ENCODE measurements around the gene FADS6. TPM values are rescaled to one million over a fixed set of nuclear protein-coding genes. Genes with fewer than 3 reads are reported as not detected.

FADS6 gene
- total and polyA plus RNA-seq, 10 of the 15 experiments (the other 5 are each of a cell fraction or from before 2014, with no cell fraction given): not detected

GRCh38 chr17:74904687-74905409 is 11.4 kb upstream of the FADS6 start (continued):
- TF ChIP-seq SMAD1 (IDR thresholded peaks at IDR 0.05; ENCODE audit: low read depth, partially characterized antibody): no peak
- TF ChIP-seq ASH2L (IDR thresholded peaks at IDR 0.05; ENCODE audit: borderline replicate concordance, low read depth): no peak
- no peak for TF ChIP-seq ZSCAN29 (IDR thresholded peaks at IDR 0.05)
- TF ChIP-seq CHD2 (IDR thresholded peaks at IDR 0.05; ENCODE audit: borderline replicate concordance, low read depth, low read length): no peak
- TF ChIP-seq PBX3 (IDR thresholded peaks at IDR 0.05; ENCODE audit: insufficient replicate concordance, low read depth, low read length): no peak
- TF ChIP-seq ESRRA (IDR thresholded peaks at IDR 0.05; ENCODE audit: low read length): no peak
- no peak for TF ChIP-seq IRF5 (IDR thresholded peaks at IDR 0.05; ENCODE audit: borderline replicate concordance)
- no peak for TF ChIP-seq BCL11A (IDR thresholded peaks at IDR 0.05; ENCODE audit: low read depth, low read length)
- TF ChIP-seq RCOR1 (conservative IDR thresholded peaks at IDR 0.05; ENCODE audit: low read depth, low read length): no peak

DNA sequence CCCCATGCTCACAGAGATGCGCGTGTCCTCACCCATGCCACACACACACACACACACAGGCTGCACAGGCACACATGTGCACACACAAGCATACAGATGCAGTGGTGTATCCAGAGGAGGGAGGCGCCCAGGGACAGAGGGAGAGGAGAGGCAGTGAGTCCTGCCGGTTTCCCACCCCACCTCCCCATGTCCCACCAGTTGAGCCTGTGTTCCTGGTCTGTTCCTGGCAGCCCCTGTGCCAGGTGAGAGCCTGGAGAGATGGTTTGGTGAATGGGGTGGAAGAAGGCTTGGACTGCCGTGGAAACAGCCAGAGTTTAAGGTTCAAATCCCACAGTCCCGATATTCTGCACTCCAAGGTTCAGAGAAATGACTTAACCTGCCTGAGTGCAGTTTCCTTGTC is 10.2 kb upstream of the FADS6 start:
- in situ Hi-C loops (cut with MboI) (no loop called here), intact Hi-C loops (cut with micrococcal nuclease; ENCODE audit: unreplicated experiment) (no loop called here)
- TF ChIP-seq HDAC2 (IDR thresholded peaks at IDR 0.05) (no peak), NFYA (IDR thresholded peaks at IDR 0.05; ENCODE audit: borderline replicate concordance, low read depth, low read length) (no peak), FOXK2 (IDR thresholded peaks at IDR 0.05) (no peak), MTA2 (IDR thresholded peaks at IDR 0.05; ENCODE audit: low read depth) (no peak), CHD2 (IDR thresholded peaks at IDR 0.05; ENCODE audit: borderline replicate concordance, low read depth, low read length) (no peak), RELA (IDR thresholded peaks at IDR 0.05; ENCODE audit: borderline replicate concordance, partially characterized antibody) (no peak), STAT3 (IDR thresholded peaks at IDR 0.05; ENCODE audit: low read depth, low read length) (no peak)
- TF ChIP-seq, protein P1, sequence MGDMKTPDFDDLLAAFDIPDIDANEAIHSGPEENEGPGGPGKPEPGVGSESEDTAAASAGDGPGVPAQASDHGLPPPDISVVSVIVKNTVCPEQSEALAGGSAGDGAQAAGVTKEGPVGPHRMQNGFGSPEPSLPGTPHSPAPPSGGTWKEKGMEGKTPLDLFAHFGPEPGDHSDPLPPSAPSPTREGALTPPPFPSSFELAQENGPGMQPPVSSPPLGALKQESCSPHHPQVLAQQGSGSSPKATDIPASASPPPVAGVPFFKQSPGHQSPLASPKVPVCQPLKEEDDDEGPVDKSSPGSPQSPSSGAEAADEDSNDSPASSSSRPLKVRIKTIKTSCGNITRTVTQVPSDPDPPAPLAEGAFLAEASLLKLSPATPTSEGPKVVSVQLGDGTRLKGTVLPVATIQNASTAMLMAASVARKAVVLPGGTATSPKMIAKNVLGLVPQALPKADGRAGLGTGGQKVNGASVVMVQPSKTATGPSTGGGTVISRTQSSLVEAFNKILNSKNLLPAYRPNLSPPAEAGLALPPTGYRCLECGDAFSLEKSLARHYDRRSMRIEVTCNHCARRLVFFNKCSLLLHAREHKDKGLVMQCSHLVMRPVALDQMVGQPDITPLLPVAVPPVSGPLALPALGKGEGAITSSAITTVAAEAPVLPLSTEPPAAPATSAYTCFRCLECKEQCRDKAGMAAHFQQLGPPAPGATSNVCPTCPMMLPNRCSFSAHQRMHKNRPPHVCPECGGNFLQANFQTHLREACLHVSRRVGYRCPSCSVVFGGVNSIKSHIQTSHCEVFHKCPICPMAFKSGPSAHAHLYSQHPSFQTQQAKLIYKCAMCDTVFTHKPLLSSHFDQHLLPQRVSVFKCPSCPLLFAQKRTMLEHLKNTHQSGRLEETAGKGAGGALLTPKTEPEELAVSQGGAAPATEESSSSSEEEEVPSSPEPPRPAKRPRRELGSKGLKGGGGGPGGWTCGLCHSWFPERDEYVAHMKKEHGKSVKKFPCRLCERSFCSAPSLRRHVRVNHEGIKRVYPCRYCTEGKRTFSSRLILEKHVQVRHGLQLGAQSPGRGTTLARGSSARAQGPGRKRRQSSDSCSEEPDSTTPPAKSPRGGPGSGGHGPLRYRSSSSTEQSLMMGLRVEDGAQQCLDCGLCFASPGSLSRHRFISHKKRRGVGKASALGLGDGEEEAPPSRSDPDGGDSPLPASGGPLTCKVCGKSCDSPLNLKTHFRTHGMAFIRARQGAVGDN (IDR thresholded peaks at IDR 0.05): no peak

More for the DNA sequence above, 10.2 kb upstream of the FADS6 start:
- no peak overlapping the region for H3K4me2 ChIP-seq (ENCODE audit: control insufficient read depth, insufficient read depth)
- no peak overlapping the region for H3K4me3 ChIP-seq
- H3K27ac ChIP-seq (ENCODE audit: control insufficient read depth, insufficient read depth): no peak overlapping the region
- H3K36me3 ChIP-seq (ENCODE audit: control insufficient read depth in 2 of 2, insufficient read depth in 2 of 2, low read length in 1 of 2): no peaks in the 10 kb centered on the region
- FAIRE-seq: no peak
- H3K4me1 ChIP-seq (ENCODE audit: control insufficient read depth, insufficient read depth, low read length): no peaks in the 10 kb centered on the region
- ATAC-seq: no peak
- ChIA-PET RAD21 (ENCODE audit: unreplicated experiment) (no interaction called here), SMC1A (ENCODE audit: uncharacterized antibody, unreplicated experiment) (no interaction called here), POLR2A (no interaction called here), CTCF (interaction anchor here (1.6 kb wide), 1 partner anchor 57 kb away, joined by 4 read pairs; no protein-coding TSS in a partner anchor)
- H2AFZ ChIP-seq (ENCODE audit: control insufficient read depth, low read depth, low read length): no peak overlapping the region
- no peaks in the 10 kb centered on the region for H3K9me3 ChIP-seq (replicated peaks; ENCODE audit: control insufficient read depth, insufficient read depth, low read length)
- no TSS peak for BruUV-seq (replicated peaks)
- no peak overlapping the region for H3K9ac ChIP-seq (ENCODE audit: control insufficient read depth, insufficient read depth, low read length)
- H3K27me3 ChIP-seq (replicated peaks in 1 of 2; ENCODE audit: control insufficient read depth in 2 of 2, insufficient read depth in 2 of 2, low read length in 1 of 2): peaks cover 0 to 3% of the 10 kb centered on the region in 2 experiments; a peak in 2 of 4 replicates
- no peaks in the 10 kb centered on the region for H3K79me2 ChIP-seq (ENCODE audit: control insufficient read depth, insufficient read depth, low read length)
- WGBS (ENCODE audit: insufficient coverage, insufficient replicate concordance, low lambda C conversion rate, missing lambda C conversion rate): 21% methylated on average over 6 of the region's 6 CpGs
- H4K20me1 ChIP-seq (ENCODE audit: control insufficient read depth, insufficient read depth): no peaks in the 10 kb centered on the region
- DNase-seq (ENCODE audit: low read depth, low spot score): no peak

Data from GM12878 (cell line).